IMR-90 (cell line): ENCODE measurements around the gene CYFIP1. TPM values are rescaled to one million over a fixed set of nuclear protein-coding genes. Genes with fewer than 3 reads are reported as not detected.

Experiments
- ATAC-seq: fragments of 200-7000 bp; cut with Tn5 transposase; 2 replicates; pipeline ENCODE4 v1.9.1; 2020; ENCODE audit warnings: low read depth, mild to moderate bottlenecking, moderate library complexity
- BruUV-seq: library from RNA; stranded (reverse); fragments of 400-500 nt; replicated peaks from 2 replicates; lab custom pipeline; 2021; lab: Mats Ljungman, UMichigan
- CTCF ChIA-PET: fragments of 300-600 bp; formaldehyde crosslinking; extraction: SDS; loops from one replicate; lab custom pipeline; 2021; ENCODE audit warnings: antibody characterized with exemption; lab: Yijun Ruan, JAX
- POLR2A ChIA-PET: fragments of 300-600 bp; sonication (Branson Sonifier 250); formaldehyde crosslinking; loops from one replicate; lab custom pipeline; 2022; ENCODE audit warnings: antibody characterized with exemption; ENCODE audit not compliant: unreplicated experiment; lab: Charles Lee
- DNase-seq: peaks from one replicate; pipeline ENCODE4 v3.0.0; 2013
- H2AFZ ChIP-seq: replicated peaks from 2 replicates; pipeline ENCODE3; 2013; ENCODE audit warnings: low read length, mild to moderate bottlenecking; ENCODE audit not compliant: poor library complexity
- H2AK5ac ChIP-seq: 2 replicates; pipeline ENCODE4 v1.6.1; 2013; ENCODE audit warnings: low read depth, low read length, inconsistent platforms
- H2AK9ac ChIP-seq: replicated peaks from 2 replicates; pipeline ENCODE3; 2013; ENCODE audit warnings: mild to moderate bottlenecking, low read depth, low read length, moderate library complexity; ENCODE audit not compliant: poor library complexity
- H2BK120ac ChIP-seq: 2 replicates; pipeline ENCODE4 v1.6.1; 2013; ENCODE audit warnings: low read depth, low read length, inconsistent platforms
- H2BK15ac ChIP-seq: 3 replicates; pipeline ENCODE4 v1.6.1; 2013; ENCODE audit warnings: low read depth, low read length, inconsistent platforms
- H2BK20ac ChIP-seq: 2 replicates; pipeline ENCODE4 v1.6.1; 2013; ENCODE audit warnings: low read depth, mild to moderate bottlenecking, inconsistent platforms, low read length, moderate library complexity
- H2BK5ac ChIP-seq: 2 replicates; pipeline ENCODE4 v1.6.1; 2013; ENCODE audit warnings: mild to moderate bottlenecking, low read depth, low read length, inconsistent platforms; ENCODE audit not compliant: poor library complexity, severe bottlenecking
- H3K14ac ChIP-seq: replicated peaks from 2 replicates; pipeline ENCODE4 v1.6.1; 2013; ENCODE audit warnings: low read depth, low read length, inconsistent platforms
- H3K18ac ChIP-seq: 2 replicates; pipeline ENCODE4 v1.6.1; 2013; ENCODE audit warnings: low read depth, low read length, control low read depth
- H3K23ac ChIP-seq: 2 replicates; pipeline ENCODE4 v1.6.1; 2013; ENCODE audit warnings: low read depth, low read length, inconsistent platforms
- H3K27ac ChIP-seq: 2 replicates; pipeline ENCODE4 v1.5.1; 2013; ENCODE audit warnings: mild to moderate bottlenecking, control low read depth, low read length; ENCODE audit not compliant: insufficient read depth
- H3K27me3 ChIP-seq: 2 replicates; pipeline ENCODE4 v1.6.1; 2013; ENCODE audit warnings: low read length; ENCODE audit not compliant: control insufficient read depth, insufficient read depth
- H3K36me3 ChIP-seq: 2 replicates; pipeline ENCODE4 v1.6.1; 2013; ENCODE audit warnings: low read length, mixed read lengths; ENCODE audit not compliant: control insufficient read depth, insufficient read depth
- H3K4ac ChIP-seq: 2 replicates; pipeline ENCODE4 v1.6.1; 2013; ENCODE audit warnings: low read depth, low read length, inconsistent platforms
- H3K4me1 ChIP-seq: 2 replicates; pipeline ENCODE4 v1.6.1; 2013; ENCODE audit warnings: low read length, mixed read lengths; ENCODE audit not compliant: control insufficient read depth, insufficient read depth
- H3K4me2 ChIP-seq: 2 replicates; pipeline ENCODE4 v1.6.1; 2013; ENCODE audit warnings: low read depth, mild to moderate bottlenecking, control low read depth, low read length, moderate library complexity
- H3K4me3 ChIP-seq: 2 replicates; pipeline ENCODE4 v1.5.1; 2013; ENCODE audit warnings: low read depth, mild to moderate bottlenecking, control low read depth, low read length, moderate library complexity; ENCODE audit not compliant: insufficient read depth
- H3K56ac ChIP-seq: 2 replicates; pipeline ENCODE4 v1.6.1; 2013; ENCODE audit warnings: low read length, inconsistent platforms; ENCODE audit not compliant: insufficient read depth; ENCODE audit errors: extremely low read depth
- H3K79me1 ChIP-seq, 2 experiments: 2 replicates each; pipeline ENCODE4 v1.6.1; 2013; ENCODE audit warnings: low read length in 2 of 2, inconsistent platforms in 1 of 2, low read depth in 1 of 2
- H3K9ac ChIP-seq: 2 replicates; pipeline ENCODE4 v1.6.1; 2013; ENCODE audit warnings: low read depth, low read length, control low read depth
- H3K9me1 ChIP-seq: 2 replicates; pipeline ENCODE4 v1.6.1; 2013; ENCODE audit warnings: low read length, inconsistent platforms; ENCODE audit not compliant: insufficient read depth
- H3K9me3 ChIP-seq: 2 replicates; pipeline ENCODE4 v1.6.1; 2013; ENCODE audit warnings: low read length; ENCODE audit not compliant: control insufficient read depth, insufficient read depth
- H4K20me1 ChIP-seq: 2 replicates; pipeline ENCODE4 v1.6.1; 2013; ENCODE audit warnings: low read length, inconsistent platforms; ENCODE audit not compliant: insufficient read depth
- H4K5ac ChIP-seq: 2 replicates; pipeline ENCODE4 v1.6.1; 2013; ENCODE audit warnings: mild to moderate bottlenecking, low read depth, low read length, control low read depth
- H4K8ac ChIP-seq, 2 experiments: 2 replicates each; pipeline ENCODE4 v1.6.1; 2013; ENCODE audit warnings: low read depth in 2 of 2, low read length in 2 of 2, control low read depth in 1 of 2, inconsistent platforms in 1 of 2
- H4K91ac ChIP-seq: 2 replicates; pipeline ENCODE4 v1.6.1; 2013; ENCODE audit warnings: low read depth, low read length, inconsistent platforms; ENCODE audit not compliant: insufficient read depth
- CHD1 ChIP-seq: IDR thresholded peaks from 2 replicates; pipeline ENCODE4 v1.6.1; 2012; ENCODE audit warnings: low read depth, low read length, improper control_type of control experiment
- FOS ChIP-seq: fragments of 150-350 bp; IDR thresholded peaks from 2 replicates; pipeline ENCODE4 v1.6.1; 2016; ENCODE audit warnings: low read depth, low read length
- MAFK ChIP-seq: IDR thresholded peaks from 2 replicates; pipeline ENCODE4 v1.6.1; 2012; ENCODE audit warnings: low read depth, low read length, improper control_type of control experiment
- MAZ ChIP-seq: IDR thresholded peaks from 2 replicates; pipeline ENCODE4 v1.6.1; 2012; ENCODE audit warnings: low read depth, mild to moderate bottlenecking, low read length, improper control_type of control experiment, moderate library complexity, borderline replicate concordance
- NFE2L2 ChIP-seq: fragments of 150-350 bp; IDR thresholded peaks from 2 replicates; pipeline ENCODE4 v1.6.1; 2016; ENCODE audit warnings: low read depth, mild to moderate bottlenecking, low read length
- RAD21 ChIP-seq: IDR thresholded peaks from 2 replicates; pipeline ENCODE4 v1.6.1; 2012; ENCODE audit warnings: low read length, improper control_type of control experiment
- RFX5 ChIP-seq: IDR thresholded peaks from 2 replicates; pipeline ENCODE4 v1.8.0; 2012; ENCODE audit warnings: low read depth, mild to moderate bottlenecking, low read length, moderate library complexity
- SMC3 ChIP-seq: fragments of 150-350 bp; IDR thresholded peaks from 2 replicates; pipeline ENCODE4 v1.6.1; 2016; ENCODE audit warnings: low read depth, mild to moderate bottlenecking, antibody characterized with exemption, low read length, moderate library complexity
- WGBS, 2 experiments: methylation state at CpG; one replicate each; pipeline versions ENCODE4 v1.1.5 to v1.1.7; 2013; ENCODE audit warnings: missing lambda C conversion rate in 2 of 2; ENCODE audit not compliant: insufficient read length in 1 of 2; ENCODE audit errors: extremely low coverage in 2 of 2; 5-methylcytosine and 5-hydroxymethylcytosine counted together
- dilution Hi-C: fragments of 300-500 bp; cut with HindIII; formaldehyde crosslinking; loops from one replicate; pipeline ENCODE4 v1.14.3; 2018; ENCODE audit warnings: low sequenced_read_pairs; ENCODE audit not compliant: unreplicated experiment
- in situ Hi-C: fragments of 300-500 bp; cut with MboI; formaldehyde crosslinking; loops from 3 replicates; pipeline ENCODE4 v1.14.3; 2019; ENCODE audit warnings: low sequenced_read_pairs, inconsistent platforms, mixed read lengths
- intact Hi-C: fragments of 100-400 bp; cut with micrococcal nuclease; formaldehyde crosslinking; loops from 2 replicates; pipeline ENCODE4 v1.10.0; 2022
- polyA plus RNA-seq, 3 experiments: library from polyadenylated mRNA; depleted of rRNA; stranded (reverse); fragments of >200 nt; gene quantifications; 2 replicates each; pipeline ENCODE4 v1.2.3, GENCODE V29; 2012; ENCODE audit warnings: low replicate concordance in 1 of 3
- total RNA-seq: library from RNA; depleted of rRNA; stranded (reverse); fragments of >200 nt; gene quantifications from 2 replicates; pipeline ENCODE4 v1.2.3, GENCODE V29; 2012
- TF ChIP-seq, protein P1 (sequence below): fragments of 150-350 bp; IDR thresholded peaks from 2 replicates; pipeline ENCODE4 v1.6.1; 2017; ENCODE audit warnings: mild to moderate bottlenecking, antibody characterized with exemption, low read length, low read depth
- TF ChIP-seq, protein P2 (sequence below): fragments of 150-350 bp; IDR thresholded peaks from 2 replicates; pipeline ENCODE4 v1.6.1; 2016; ENCODE audit warnings: low read depth, mild to moderate bottlenecking, low read length, moderate library complexity, borderline replicate concordance

Gene CYFIP1
- total and polyA plus RNA-seq, 2 of the 4 experiments (the other 2 are of a cell fraction), result 58.4 to 163 TPM

DNA sequence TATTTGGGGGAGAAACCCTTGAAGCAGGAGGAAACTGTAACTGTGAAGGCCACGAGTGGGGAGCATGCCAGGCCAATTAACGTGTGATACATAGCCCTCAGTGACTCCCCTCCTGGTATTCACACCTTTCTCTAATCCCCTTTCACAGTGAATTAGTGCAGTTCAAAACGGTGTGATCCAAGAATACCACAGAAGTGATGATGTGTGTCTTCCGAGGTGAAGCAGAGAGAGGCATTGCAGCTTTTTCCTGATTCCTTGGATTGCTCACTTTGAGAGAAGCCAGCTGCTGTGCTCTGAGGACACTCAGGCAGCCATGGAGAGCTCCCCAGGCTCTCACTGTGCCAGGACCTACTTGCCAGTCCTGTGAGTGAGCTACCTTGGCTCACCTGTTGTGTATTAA, 124.4 kb downstream of the CYFIP1 start:
- H3K9ac ChIP-seq, result no peak overlapping the region
- no peak overlapping the region for H2BK20ac ChIP-seq
- intact Hi-C loops (no loop called here), dilution Hi-C loops (no loop called here), in situ Hi-C loops (no loop called here)
- H2AFZ ChIP-seq, result no peak overlapping the region
- no peak overlapping the region for H3K18ac ChIP-seq
- TF ChIP-seq, protein P1, sequence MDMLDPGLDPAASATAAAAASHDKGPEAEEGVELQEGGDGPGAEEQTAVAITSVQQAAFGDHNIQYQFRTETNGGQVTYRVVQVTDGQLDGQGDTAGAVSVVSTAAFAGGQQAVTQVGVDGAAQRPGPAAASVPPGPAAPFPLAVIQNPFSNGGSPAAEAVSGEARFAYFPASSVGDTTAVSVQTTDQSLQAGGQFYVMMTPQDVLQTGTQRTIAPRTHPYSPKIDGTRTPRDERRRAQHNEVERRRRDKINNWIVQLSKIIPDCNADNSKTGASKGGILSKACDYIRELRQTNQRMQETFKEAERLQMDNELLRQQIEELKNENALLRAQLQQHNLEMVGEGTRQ, result no peak
- TF ChIP-seq RFX5 (no peak), CHD1 (no peak), NFE2L2 (no peak), FOS (no peak), RAD21 (no peak), SMC3 (no peak), MAZ (no peak), MAFK (no peak)
- TF ChIP-seq, protein P2, sequence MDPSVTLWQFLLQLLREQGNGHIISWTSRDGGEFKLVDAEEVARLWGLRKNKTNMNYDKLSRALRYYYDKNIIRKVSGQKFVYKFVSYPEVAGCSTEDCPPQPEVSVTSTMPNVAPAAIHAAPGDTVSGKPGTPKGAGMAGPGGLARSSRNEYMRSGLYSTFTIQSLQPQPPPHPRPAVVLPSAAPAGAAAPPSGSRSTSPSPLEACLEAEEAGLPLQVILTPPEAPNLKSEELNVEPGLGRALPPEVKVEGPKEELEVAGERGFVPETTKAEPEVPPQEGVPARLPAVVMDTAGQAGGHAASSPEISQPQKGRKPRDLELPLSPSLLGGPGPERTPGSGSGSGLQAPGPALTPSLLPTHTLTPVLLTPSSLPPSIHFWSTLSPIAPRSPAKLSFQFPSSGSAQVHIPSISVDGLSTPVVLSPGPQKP, result no peak
- no peak overlapping the region for H2BK5ac ChIP-seq
- H4K5ac ChIP-seq, result no peak overlapping the region
- no peak overlapping the region for H2BK15ac ChIP-seq
- no peak overlapping the region for H3K14ac ChIP-seq
- H3K27me3 ChIP-seq, result no peaks in the 10 kb centered on the region
- peaks cover 13 to 24% of the 10 kb centered on the region in 2 experiments for H3K79me1 ChIP-seq
- no peak overlapping the region for H2BK120ac ChIP-seq
- H2AK5ac ChIP-seq, result no peak overlapping the region
- H3K9me1 ChIP-seq, result no peaks in the 10 kb centered on the region
- peaks cover 28% of the 10 kb centered on the region for H3K36me3 ChIP-seq
- no peak overlapping the region for H3K4me3 ChIP-seq
- no peak overlapping the region for H3K27ac ChIP-seq
- peaks cover 2% of the 10 kb centered on the region for H4K20me1 ChIP-seq
- no peak overlapping the region for H3K23ac ChIP-seq
- no peak overlapping the region for H3K4me2 ChIP-seq
- no peaks in the 10 kb centered on the region for H3K4me1 ChIP-seq
- no CpG with 5 or more reads among the region's 4 CpGs for WGBS, 2 experiments
- H3K9me3 ChIP-seq, result no peaks in the 10 kb centered on the region
- no peak overlapping the region for H2AK9ac ChIP-seq
- no peak; the same call in 1 of the 2 replicates for ATAC-seq
- no peak overlapping the region for H4K91ac ChIP-seq
- ChIA-PET CTCF (no interaction called here), POLR2A (no interaction called here)
- no peak overlapping the region for H3K4ac ChIP-seq
- H4K8ac ChIP-seq, result no peak overlapping the region
- no peak for DNase-seq
- no TSS peak for BruUV-seq
- H3K56ac ChIP-seq, result no peak overlapping the region
